Endothelial cell (in vitro differentiated cells): ENCODE data around the gene SLC22A23. TPM values are rescaled to one million over a fixed set of nuclear protein-coding genes. Genes with fewer than 3 reads are reported as not detected.

ENCODE experiments used
- DNase-seq: peaks from one replicate; pipeline ENCODE4 v3.0.0; 2021; ENCODE audit warnings: low spot score
- H3K27ac Mint-ChIP-seq: one replicate; pipeline ENCODE4 v1.8.0; 2021; ENCODE audit warnings: mixed read lengths, inconsistent platforms; ENCODE audit not compliant: unreplicated experiment
- H3K27me3 Mint-ChIP-seq: one replicate; pipeline ENCODE4 v1.8.0; 2021; ENCODE audit warnings: mild to moderate bottlenecking, moderate library complexity, mixed read lengths, inconsistent platforms; ENCODE audit not compliant: unreplicated experiment
- H3K36me3 Mint-ChIP-seq: one replicate; pipeline ENCODE4 v1.8.0; 2021; ENCODE audit warnings: mild to moderate bottlenecking, low read depth, mixed read lengths, inconsistent platforms; ENCODE audit not compliant: unreplicated experiment
- H3K4me1 Mint-ChIP-seq: one replicate; pipeline ENCODE4 v1.8.0; 2021; ENCODE audit warnings: mild to moderate bottlenecking, mixed read lengths, inconsistent platforms; ENCODE audit not compliant: unreplicated experiment
- H3K4me3 Mint-ChIP-seq: one replicate; pipeline ENCODE4 v1.8.0; 2021; ENCODE audit warnings: mild to moderate bottlenecking, mixed read lengths, inconsistent platforms; ENCODE audit not compliant: unreplicated experiment
- H3K9me3 Mint-ChIP-seq: one replicate; pipeline ENCODE4 v1.8.0; 2021; ENCODE audit warnings: mixed read lengths, inconsistent platforms; ENCODE audit not compliant: unreplicated experiment
- total RNA-seq: library from RNA; stranded (reverse); fragmentation: NEBNext Ultra II Directional; extraction: Animal tissue kit (Norgen Biotek cat#: 25700); gene quantifications from one replicate; pipeline ENCODE4 v1.2.1, GENCODE V29; 2021; ENCODE audit not compliant: unreplicated experiment
- TF ChIP-seq, protein P1 (sequence below): fragments of 200-600 bp; sonication (generic); IDR thresholded peaks from one replicate; pipeline ENCODE4 v1.5.0; 2021; ENCODE audit warnings: antibody characterized with exemption; ENCODE audit not compliant: unreplicated experiment

Gene SLC22A23
- total RNA-seq, 1 donor from 2014 or later = 72.7 TPM

DNA sequence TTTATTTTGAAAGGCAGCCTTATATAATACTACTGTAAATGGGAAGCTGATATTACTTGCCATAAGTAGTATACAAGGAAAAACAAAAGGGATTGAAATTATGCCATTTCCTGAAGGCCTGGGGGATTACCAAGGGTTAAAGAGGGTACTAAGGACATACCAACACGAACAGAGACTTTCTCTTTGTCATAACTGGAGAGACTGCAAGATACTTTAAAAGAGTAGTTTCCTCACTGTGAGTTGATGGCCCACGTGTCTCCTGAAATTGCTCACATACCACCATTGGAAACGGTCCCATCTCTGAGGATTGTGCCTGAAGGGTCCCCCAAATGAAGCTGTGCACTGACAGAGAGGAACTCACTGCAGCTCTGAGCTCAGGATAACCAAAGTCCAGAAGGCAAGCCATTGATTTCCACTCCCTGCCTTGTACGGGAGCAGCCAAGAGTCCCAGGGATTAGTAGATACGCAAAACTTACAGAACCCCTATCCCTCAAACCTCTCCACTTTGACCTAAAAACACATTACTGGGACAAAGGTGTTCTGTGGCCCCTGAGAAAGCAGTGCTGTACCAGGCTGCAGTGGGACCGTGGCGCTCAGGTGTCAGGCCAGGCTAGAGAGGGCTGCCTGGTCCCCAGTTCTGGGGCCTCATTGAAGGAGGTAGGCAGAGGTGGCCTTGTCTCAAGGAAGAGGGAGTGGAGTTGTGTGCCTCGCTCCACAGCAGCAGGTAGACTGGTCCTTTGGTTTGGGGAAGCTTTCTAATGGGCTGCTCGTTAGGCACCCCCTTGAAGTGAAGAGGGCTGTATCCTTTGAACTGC lies 182.9 kb downstream of the SLC22A23 start:
- no peak for DNase-seq
- H3K4me1 Mint-ChIP-seq = no peaks in the 10 kb centered on the region
- peak overlapping the region; percentile 69 for H3K4me3 Mint-ChIP-seq
- TF ChIP-seq, protein P1, sequence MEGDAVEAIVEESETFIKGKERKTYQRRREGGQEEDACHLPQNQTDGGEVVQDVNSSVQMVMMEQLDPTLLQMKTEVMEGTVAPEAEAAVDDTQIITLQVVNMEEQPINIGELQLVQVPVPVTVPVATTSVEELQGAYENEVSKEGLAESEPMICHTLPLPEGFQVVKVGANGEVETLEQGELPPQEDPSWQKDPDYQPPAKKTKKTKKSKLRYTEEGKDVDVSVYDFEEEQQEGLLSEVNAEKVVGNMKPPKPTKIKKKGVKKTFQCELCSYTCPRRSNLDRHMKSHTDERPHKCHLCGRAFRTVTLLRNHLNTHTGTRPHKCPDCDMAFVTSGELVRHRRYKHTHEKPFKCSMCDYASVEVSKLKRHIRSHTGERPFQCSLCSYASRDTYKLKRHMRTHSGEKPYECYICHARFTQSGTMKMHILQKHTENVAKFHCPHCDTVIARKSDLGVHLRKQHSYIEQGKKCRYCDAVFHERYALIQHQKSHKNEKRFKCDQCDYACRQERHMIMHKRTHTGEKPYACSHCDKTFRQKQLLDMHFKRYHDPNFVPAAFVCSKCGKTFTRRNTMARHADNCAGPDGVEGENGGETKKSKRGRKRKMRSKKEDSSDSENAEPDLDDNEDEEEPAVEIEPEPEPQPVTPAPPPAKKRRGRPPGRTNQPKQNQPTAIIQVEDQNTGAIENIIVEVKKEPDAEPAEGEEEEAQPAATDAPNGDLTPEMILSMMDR = no peak
- peaks cover 39% of the 10 kb centered on the region for H3K36me3 Mint-ChIP-seq
- no peaks in the 10 kb centered on the region for H3K9me3 Mint-ChIP-seq
- peaks cover 11% of the 10 kb centered on the region for H3K27me3 Mint-ChIP-seq
- no peak overlapping the region for H3K27ac Mint-ChIP-seq

DNA sequence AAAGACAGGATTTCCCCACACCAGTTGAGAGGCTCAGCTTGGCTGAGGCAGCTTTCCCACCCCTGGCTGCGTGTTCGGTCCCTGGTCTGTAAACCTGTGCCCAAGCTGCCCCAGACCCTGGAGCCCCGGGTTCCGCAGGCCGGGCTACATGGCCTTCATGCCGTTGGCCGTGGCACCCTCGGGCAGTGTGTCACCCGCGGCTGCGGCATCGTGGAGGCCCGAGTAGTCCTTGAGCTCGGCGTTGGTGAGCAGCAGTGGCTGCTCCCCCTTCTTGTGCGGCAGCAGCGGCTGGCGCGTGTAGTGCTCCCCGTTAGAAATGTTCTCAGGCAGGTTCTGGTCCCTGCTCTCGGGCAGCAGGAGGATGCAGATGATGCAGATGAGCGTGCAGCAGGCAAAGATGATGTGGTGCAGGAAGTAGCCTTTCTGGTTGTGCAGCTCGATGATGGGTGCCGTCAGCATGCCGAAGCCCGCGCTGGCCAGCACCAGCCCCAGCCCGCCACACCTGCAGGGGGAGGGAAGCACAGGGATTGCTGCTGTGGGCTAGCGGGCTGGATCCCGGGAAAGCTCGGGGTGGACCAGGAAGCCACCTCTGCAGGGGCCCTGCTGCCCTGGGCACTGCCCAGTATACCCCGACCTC lies 183.8 kb downstream of the SLC22A23 start:
- H3K36me3 Mint-ChIP-seq = peaks cover 40% of the 10 kb centered on the region

DNA sequence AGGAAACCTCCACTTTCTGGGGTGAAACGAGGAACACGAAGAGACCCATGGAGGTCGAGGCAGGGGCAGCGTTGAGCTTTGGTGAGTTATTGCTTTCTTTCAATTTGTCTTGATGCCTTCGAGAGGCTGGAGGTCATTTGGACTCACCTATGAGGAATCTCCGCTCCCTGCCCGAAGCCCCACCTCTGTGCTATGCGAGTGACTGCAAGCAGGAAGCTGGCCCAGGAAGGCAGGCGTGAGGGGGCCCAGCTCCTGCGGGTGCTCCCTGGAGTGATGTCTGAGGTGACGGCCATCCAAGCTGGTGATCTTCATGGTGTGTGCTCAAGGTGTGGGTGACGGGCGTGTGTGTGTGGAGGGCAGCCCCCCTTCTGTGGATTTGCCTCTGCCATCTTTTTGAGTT lies 185.1 kb downstream of the SLC22A23 start:
- Mint-ChIP-seq H3K36me3 (peaks cover 40% of the 10 kb centered on the region), H3K4me3 (peak overlapping the region; percentile 38), H3K9me3 (no peaks in the 10 kb centered on the region), H3K27me3 (peaks cover 15% of the 10 kb centered on the region), H3K27ac (no peak overlapping the region), H3K4me1 (no peaks in the 10 kb centered on the region)
- TF ChIP-seq, protein P1 = no peak
- no peak for DNase-seq

More for the DNA sequence above, 183.8 kb downstream of the SLC22A23 start:
- Mint-ChIP-seq H3K4me1 (no peaks in the 10 kb centered on the region), H3K9me3 (no peaks in the 10 kb centered on the region), H3K4me3 (no peak overlapping the region), H3K27me3 (peaks cover 11% of the 10 kb centered on the region), H3K27ac (no peak overlapping the region)
- TF ChIP-seq, protein P1 = no peak
- no peak for DNase-seq

DNA sequence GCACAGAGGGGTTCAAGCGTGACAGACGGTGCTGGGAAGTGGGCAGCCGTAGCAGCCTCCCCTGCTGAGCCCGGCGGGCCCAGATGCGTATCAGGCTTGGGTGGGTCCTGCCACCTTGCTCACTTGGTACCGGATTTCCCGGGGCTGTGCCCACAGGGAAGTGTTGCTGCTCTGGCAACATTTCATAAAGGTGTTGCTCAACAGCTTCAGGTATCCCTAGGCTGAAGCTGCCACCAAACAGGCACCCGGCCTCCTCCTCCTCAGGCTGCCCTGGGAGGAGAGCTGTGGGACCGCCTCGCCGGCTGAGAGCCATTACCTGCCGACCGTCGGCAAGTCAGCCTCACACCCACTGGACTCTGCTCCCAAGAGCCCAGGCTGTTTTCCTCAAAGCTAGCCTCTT lies 186.6 kb downstream of the SLC22A23 start:
- Mint-ChIP-seq H3K9me3 (no peaks in the 10 kb centered on the region), H3K27me3 (peaks cover 15% of the 10 kb centered on the region), H3K4me3 (peak overlapping the region; percentile 2), H3K4me1 (no peaks in the 10 kb centered on the region), H3K36me3 (peaks cover 40% of the 10 kb centered on the region), H3K27ac (no peak overlapping the region)
- no peak for DNase-seq
- TF ChIP-seq, protein P1 = no peak
